Measurements from ENCODE around the gene NPRL2.

Gene NPRL2

DNA sequence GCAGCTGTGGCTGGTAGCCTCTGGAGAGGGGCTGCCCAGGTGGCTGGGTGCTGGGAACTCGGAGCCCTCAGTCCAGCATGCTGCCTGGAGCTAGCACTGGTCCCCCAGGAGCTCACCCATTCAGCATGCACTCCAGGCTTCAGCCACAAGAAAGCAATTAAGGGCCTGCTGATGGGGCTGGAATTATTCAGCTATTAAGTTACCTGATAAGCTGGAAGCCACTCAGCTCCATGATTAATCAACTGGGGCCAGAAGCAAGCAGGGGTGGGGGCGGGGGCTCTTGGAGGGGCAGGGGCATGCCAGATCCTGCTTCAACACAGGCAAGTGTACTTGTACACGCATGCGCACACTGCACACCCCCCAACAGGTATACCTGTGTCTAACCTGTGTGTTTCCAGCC, 30.8 kb upstream of the NPRL2 start:
- Histone ChIP-seq H4K8ac (ENCODE audit: low read depth, low read length) (no peak overlapping the region), H3K4ac (ENCODE audit: low read depth, low read length) (no peak overlapping the region), H3K4me3 (ENCODE audit: low read depth, low read length) (no peak overlapping the region), H3K36me3 (ENCODE audit: control insufficient read depth in 1 of 2, insufficient read depth in 2 of 2, low read length in 2 of 2) (no peaks in the 10 kb centered on the region), H2AFZ (ENCODE audit: insufficient read depth, low read length, poor library complexity) (no peak overlapping the region), H2BK5ac (ENCODE audit: low read depth, low read length, poor library complexity) (no peak overlapping the region), H3K27me3 (ENCODE audit: insufficient read depth, low read length) (no peaks in the 10 kb centered on the region), H3K79me1 (ENCODE audit: low read length) (no peaks in the 10 kb centered on the region), H3K23ac (ENCODE audit: low read length) (no peak overlapping the region), H4K91ac (ENCODE audit: low read depth, low read length) (no peak overlapping the region), H3K18ac (ENCODE audit: low read length) (no peak overlapping the region), H3K9me3 (ENCODE audit: insufficient read depth, low read depth, low read length) (peaks cover 2% of the 10 kb centered on the region), H3K27ac (ENCODE audit: low read depth, low read length) (no peak overlapping the region), H3K4me1 (ENCODE audit: control insufficient read depth in 1 of 2, insufficient read depth in 2 of 2, low read length in 2 of 2) (no peaks in the 10 kb centered on the region), H2BK12ac (ENCODE audit: low read length) (no peak overlapping the region), H2AK5ac (ENCODE audit: low read length) (no peak overlapping the region), H3K79me2 (ENCODE audit: control insufficient read depth, insufficient read depth, low read length, poor library complexity) (no peaks in the 10 kb centered on the region), H3K9ac (ENCODE audit: low read length) (no peak overlapping the region), H2BK120ac (ENCODE audit: insufficient read depth, low read length, poor library complexity) (no peak overlapping the region), H4K12ac (ENCODE audit: low read depth, low read length) (no peak overlapping the region), H3K4me2 (ENCODE audit: low read length) (no peak overlapping the region), H3K14ac (ENCODE audit: low read length) (no peak overlapping the region)
- no peak for DNase-seq
- no CpG with 5 or more reads among the region's 4 CpGs for WGBS (ENCODE audit: extremely low coverage, insufficient coverage, insufficient read length)

DNA sequence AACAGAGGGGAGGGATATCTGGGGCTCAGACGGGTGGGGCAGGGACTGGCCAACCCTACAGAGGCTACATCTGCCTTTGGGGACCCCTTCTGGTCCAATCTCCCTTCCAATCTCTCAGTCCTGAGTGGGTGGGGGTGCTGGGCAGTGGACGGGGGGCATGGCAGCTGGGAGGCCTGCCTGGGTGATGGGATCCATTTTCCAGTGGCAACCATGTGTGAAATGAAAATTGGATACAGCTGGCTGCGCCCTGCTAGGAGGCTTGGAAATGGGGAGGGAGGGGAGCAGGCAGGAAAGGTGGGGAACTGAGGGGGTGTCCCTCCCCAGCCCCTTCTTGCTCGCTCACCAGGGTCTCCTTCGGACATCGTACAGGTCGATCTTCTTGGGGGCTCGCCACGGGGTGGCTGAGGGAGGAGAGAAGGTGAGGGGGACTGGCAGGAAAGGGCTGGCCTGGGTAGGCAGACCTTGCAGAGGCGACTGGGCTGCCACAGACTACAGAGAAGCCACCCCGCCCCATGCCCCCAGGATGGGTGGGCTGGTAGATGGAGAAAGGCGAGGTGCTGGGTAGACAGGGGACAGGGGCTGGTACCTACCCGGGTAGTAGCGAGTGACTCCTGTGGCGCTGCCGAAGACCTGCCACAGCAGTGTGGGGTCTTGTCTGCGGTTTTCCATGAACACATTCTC, 30.0 kb upstream of the NPRL2 start:
- H2AFZ ChIP-seq (ENCODE audit: insufficient read depth, low read length, poor library complexity) = no peak overlapping the region
- H3K27ac ChIP-seq (ENCODE audit: low read depth, low read length) = no peak overlapping the region
- H3K18ac ChIP-seq (ENCODE audit: low read length) = no peak overlapping the region
- no peak overlapping the region for H4K8ac ChIP-seq (ENCODE audit: low read depth, low read length)
- no peak overlapping the region for H2AK5ac ChIP-seq (ENCODE audit: low read length)
- H2BK5ac ChIP-seq (ENCODE audit: low read depth, low read length, poor library complexity) = no peak overlapping the region
- no peak overlapping the region for H3K4ac ChIP-seq (ENCODE audit: low read depth, low read length)
- no peaks in the 10 kb centered on the region for H3K79me1 ChIP-seq (ENCODE audit: low read length)
- H3K4me3 ChIP-seq (ENCODE audit: low read depth, low read length) = no peak overlapping the region
- no CpG with 5 or more reads among the region's 17 CpGs for WGBS (ENCODE audit: extremely low coverage, insufficient coverage, insufficient read length)
- H3K23ac ChIP-seq (ENCODE audit: low read length) = no peak overlapping the region
- no peak for DNase-seq
- no peaks in the 10 kb centered on the region for H3K36me3 ChIP-seq (ENCODE audit: control insufficient read depth in 1 of 2, insufficient read depth in 2 of 2, low read length in 2 of 2)
- peaks cover 4% of the 10 kb centered on the region for H3K9me3 ChIP-seq (ENCODE audit: insufficient read depth, low read depth, low read length)
- H2BK120ac ChIP-seq (ENCODE audit: insufficient read depth, low read length, poor library complexity) = no peak overlapping the region
- H2BK12ac ChIP-seq (ENCODE audit: low read length) = no peak overlapping the region
- H3K79me2 ChIP-seq (ENCODE audit: control insufficient read depth, insufficient read depth, low read length, poor library complexity) = no peaks in the 10 kb centered on the region
- no peak overlapping the region for H4K91ac ChIP-seq (ENCODE audit: low read depth, low read length)
- no peak overlapping the region for H3K14ac ChIP-seq (ENCODE audit: low read length)
- H3K4me2 ChIP-seq (ENCODE audit: low read length) = no peak overlapping the region
- H4K12ac ChIP-seq (ENCODE audit: low read depth, low read length) = no peak overlapping the region
- no peak overlapping the region for H3K9ac ChIP-seq (ENCODE audit: low read length)
- no peaks in the 10 kb centered on the region for H3K4me1 ChIP-seq (ENCODE audit: control insufficient read depth in 1 of 2, insufficient read depth in 2 of 2, low read length in 2 of 2)
- no peaks in the 10 kb centered on the region for H3K27me3 ChIP-seq (ENCODE audit: insufficient read depth, low read length)

DNA sequence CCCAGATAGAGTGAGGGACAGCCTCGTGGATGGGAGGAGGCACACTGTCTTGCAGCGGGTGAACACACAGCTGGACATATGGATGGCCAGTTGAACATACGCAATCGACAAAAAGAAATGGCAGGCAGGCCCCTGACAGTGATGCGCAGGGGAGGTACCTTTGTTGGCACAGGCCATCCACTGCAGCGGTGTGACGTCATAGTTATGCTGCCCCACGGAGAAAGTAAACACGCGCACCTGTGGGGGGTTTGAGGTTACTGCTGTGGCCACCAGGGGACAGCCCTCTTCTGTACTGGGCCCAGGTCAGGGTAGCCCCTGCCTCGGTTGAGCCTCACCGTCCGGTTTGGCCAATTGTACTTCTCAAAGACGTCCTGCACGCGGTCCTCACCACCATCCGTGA, 28.2 kb upstream of the NPRL2 start:
- H3K18ac ChIP-seq (ENCODE audit: low read length) = no peak overlapping the region
- DNase-seq = no peak
- H3K79me1 ChIP-seq (ENCODE audit: low read length) = no peaks in the 10 kb centered on the region
- H3K36me3 ChIP-seq (ENCODE audit: control insufficient read depth in 1 of 2, insufficient read depth in 2 of 2, low read length in 2 of 2) = no peaks in the 10 kb centered on the region
- H4K91ac ChIP-seq (ENCODE audit: low read depth, low read length) = no peak overlapping the region
- H4K8ac ChIP-seq (ENCODE audit: low read depth, low read length) = no peak overlapping the region
- no peak overlapping the region for H2AFZ ChIP-seq (ENCODE audit: insufficient read depth, low read length, poor library complexity)
- H3K79me2 ChIP-seq (ENCODE audit: control insufficient read depth, insufficient read depth, low read length, poor library complexity) = no peaks in the 10 kb centered on the region
- no CpG with 5 or more reads among the region's 17 CpGs for WGBS (ENCODE audit: extremely low coverage, insufficient coverage, insufficient read length)
- no peak overlapping the region for H3K27ac ChIP-seq (ENCODE audit: low read depth, low read length)
- no peak overlapping the region for H4K12ac ChIP-seq (ENCODE audit: low read depth, low read length)
- H3K9ac ChIP-seq (ENCODE audit: low read length) = no peak overlapping the region
- H2BK5ac ChIP-seq (ENCODE audit: low read depth, low read length, poor library complexity) = no peak overlapping the region
- H3K4me3 ChIP-seq (ENCODE audit: low read depth, low read length) = no peak overlapping the region
- H2BK120ac ChIP-seq (ENCODE audit: insufficient read depth, low read length, poor library complexity) = no peak overlapping the region
- H3K27me3 ChIP-seq (ENCODE audit: insufficient read depth, low read length) = no peaks in the 10 kb centered on the region
- no peak overlapping the region for H2AK5ac ChIP-seq (ENCODE audit: low read length)
- no peak overlapping the region for H3K4me2 ChIP-seq (ENCODE audit: low read length)
- H3K14ac ChIP-seq (ENCODE audit: low read length) = no peak overlapping the region
- no peak overlapping the region for H3K4ac ChIP-seq (ENCODE audit: low read depth, low read length)
- H3K9me3 ChIP-seq (ENCODE audit: insufficient read depth, low read depth, low read length) = peaks cover 4% of the 10 kb centered on the region
- H3K4me1 ChIP-seq (ENCODE audit: control insufficient read depth in 1 of 2, insufficient read depth in 2 of 2, low read length in 2 of 2) = no peaks in the 10 kb centered on the region
- H3K23ac ChIP-seq (ENCODE audit: low read length) = no peak overlapping the region
- H2BK12ac ChIP-seq (ENCODE audit: low read length) = no peak overlapping the region

DNA sequence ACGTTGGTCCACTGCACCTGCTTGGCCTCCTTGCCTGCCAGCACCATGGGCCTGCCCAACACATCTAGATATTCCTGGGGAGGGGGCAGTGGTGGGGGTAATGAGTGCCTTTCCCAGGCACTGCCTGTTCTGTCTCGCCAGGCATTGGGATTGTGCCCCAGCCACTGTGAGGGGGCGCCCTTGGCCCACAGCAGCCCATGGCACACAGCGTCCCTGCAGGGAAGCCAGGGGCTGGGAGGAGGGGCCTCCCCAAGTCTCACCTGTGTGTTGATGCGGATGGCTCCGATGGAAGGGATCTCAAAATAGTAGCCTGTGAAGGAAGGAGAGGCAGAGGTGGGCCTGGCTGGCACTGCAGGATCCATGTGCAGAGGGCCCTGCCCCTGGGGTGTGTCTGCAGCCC, 27.4 kb upstream of the NPRL2 start:
- no peak overlapping the region for H2AK5ac ChIP-seq (ENCODE audit: low read length)
- H2BK5ac ChIP-seq (ENCODE audit: low read depth, low read length, poor library complexity) = no peak overlapping the region
- no peak overlapping the region for H3K4ac ChIP-seq (ENCODE audit: low read depth, low read length)
- H3K79me2 ChIP-seq (ENCODE audit: control insufficient read depth, insufficient read depth, low read length, poor library complexity) = no peaks in the 10 kb centered on the region
- H3K79me1 ChIP-seq (ENCODE audit: low read length) = no peaks in the 10 kb centered on the region
- H4K91ac ChIP-seq (ENCODE audit: low read depth, low read length) = no peak overlapping the region
- H2BK120ac ChIP-seq (ENCODE audit: insufficient read depth, low read length, poor library complexity) = no peak overlapping the region
- H3K14ac ChIP-seq (ENCODE audit: low read length) = no peak overlapping the region
- H2AFZ ChIP-seq (ENCODE audit: insufficient read depth, low read length, poor library complexity) = no peak overlapping the region
- H3K4me3 ChIP-seq (ENCODE audit: low read depth, low read length) = no peak overlapping the region
- H3K27me3 ChIP-seq (ENCODE audit: insufficient read depth, low read length) = no peaks in the 10 kb centered on the region
- WGBS (ENCODE audit: extremely low coverage, insufficient coverage, insufficient read length) = no CpG with 5 or more reads among the region's 6 CpGs
- peaks cover 4% of the 10 kb centered on the region for H3K9me3 ChIP-seq (ENCODE audit: insufficient read depth, low read depth, low read length)
- H3K4me2 ChIP-seq (ENCODE audit: low read length) = no peak overlapping the region
- H3K9ac ChIP-seq (ENCODE audit: low read length) = no peak overlapping the region
- DNase-seq = no peak
- no peak overlapping the region for H2BK12ac ChIP-seq (ENCODE audit: low read length)
- H4K8ac ChIP-seq (ENCODE audit: low read depth, low read length) = no peak overlapping the region
- H3K27ac ChIP-seq (ENCODE audit: low read depth, low read length) = no peak overlapping the region
- H4K12ac ChIP-seq (ENCODE audit: low read depth, low read length) = no peak overlapping the region
- no peaks in the 10 kb centered on the region for H3K36me3 ChIP-seq (ENCODE audit: control insufficient read depth in 1 of 2, insufficient read depth in 2 of 2, low read length in 2 of 2)
- no peaks in the 10 kb centered on the region for H3K4me1 ChIP-seq (ENCODE audit: control insufficient read depth in 1 of 2, insufficient read depth in 2 of 2, low read length in 2 of 2)
- no peak overlapping the region for H3K18ac ChIP-seq (ENCODE audit: low read length)
- H3K23ac ChIP-seq (ENCODE audit: low read length) = no peak overlapping the region
